Measurements from ENCODE around the gene PTAR1.

- TF ChIP-seq CTCF (IDR thresholded peaks at IDR 0.05 in 8 of 11, conservative IDR thresholded peaks at IDR 0.05 in 3 of 11) = no peak
- peak; percentile 83 to 89 (median 89) for TF ChIP-seq POLR2AphosphoS5 (IDR thresholded peaks at IDR 0.05)
These were observed at the start of gene PTAR1 for GRCh38 chr9:69759421-69760277.
